GM18526 (cell line): ENCODE measurements around the gene PKMYT1.

Experiments
- POLR2A ChIP-seq: IDR thresholded peaks from 3 replicates; pipeline ENCODE4 v1.6.1; 2011; ENCODE audit not compliant: insufficient read length; ENCODE audit errors: extremely low read depth

The PKMYT1 gene

GRCh38 chr16:2987833-2988232 lies 7.6 kb upstream of the PKMYT1 start:
- TF ChIP-seq POLR2A: no peak

GRCh38 chr16:2987286-2987685 lies 7.0 kb upstream of the PKMYT1 start:
- no peak for TF ChIP-seq POLR2A

- TF ChIP-seq POLR2A: no peak
Observed at GRCh38 chr16:2986623-2987188, 6.5 kb upstream of the PKMYT1 start.

- no peak for TF ChIP-seq POLR2A
Observed at GRCh38 chr16:2985893-2986355, 5.7 kb upstream of the PKMYT1 start.

- TF ChIP-seq POLR2A: no peak
Observed at GRCh38 chr16:2985462-2985861, 5.2 kb upstream of the PKMYT1 start.

GRCh38 chr16:2983706-2984136 lies 3.5 kb upstream of the PKMYT1 start:
- no peak for TF ChIP-seq POLR2A

GRCh38 chr16:2982402-2982801 lies 2.2 kb upstream of the PKMYT1 start:
- no peak for TF ChIP-seq POLR2A

- TF ChIP-seq POLR2A: no peak
Observed at GRCh38 chr16:2981899-2982250, 1.6 kb upstream of the PKMYT1 start.

- no peak for TF ChIP-seq POLR2A
Observed at GRCh38 chr16:2981177-2981898, 1.1 kb upstream of the PKMYT1 start.

- TF ChIP-seq POLR2A: no peak
Observed at GRCh38 chr16:2979669-2980226, 498 bp downstream of the PKMYT1 start.

GRCh38 chr16:2977440-2977839 lies 2.8 kb downstream of the PKMYT1 start:
- TF ChIP-seq POLR2A: no peak

GRCh38 chr16:2976673-2977072 lies 3.6 kb downstream of the PKMYT1 start:
- no peak for TF ChIP-seq POLR2A

GRCh38 chr16:2976201-2976600 lies 4.0 kb downstream of the PKMYT1 start:
- TF ChIP-seq POLR2A: no peak

- TF ChIP-seq POLR2A: no peak
Observed at GRCh38 chr16:2975161-2975795, 5.0 kb downstream of the PKMYT1 start.

GRCh38 chr16:2974319-2975056 lies 5.8 kb downstream of the PKMYT1 start:
- no peak for TF ChIP-seq POLR2A
